LHCN-M2 (cell line): ENCODE measurements around the gene DPP6. TPM values are rescaled to one million over a fixed set of nuclear protein-coding genes. Genes with fewer than 3 reads are reported as not detected.
"Not testable (repeated sequence)": the region's sequence is repeated elsewhere in the genome, so short reads cannot be mapped to it uniquely, and the experiment has no call there.

Experiments
- DNase-seq: peaks from one replicate; pipeline ENCODE4 v3.0.0-alpha.2; 2012; ENCODE audit warnings: low read depth
- total RNA-seq: library from RNA; depleted of rRNA; stranded (reverse); fragments of >200 nt; gene quantifications from 2 replicates; pipeline ENCODE4 v1.2.3, GENCODE V29; 2014

The DPP6 gene
- total RNA-seq, 1 experiment from 2014 or later: not detected

GRCh38 chr7:154072395-154073181 lies 20.4 kb downstream of the DPP6 start:
- not testable (repeated sequence) for DNase-seq

GRCh38 chr7:154078523-154078922 lies 26.3 kb downstream of the DPP6 start:
- not testable (repeated sequence) for DNase-seq

- not testable (repeated sequence) for DNase-seq
Measured at GRCh38 chr7:154080249-154080648, 28.1 kb downstream of the DPP6 start.

GRCh38 chr7:154087037-154087725 lies 35.0 kb downstream of the DPP6 start:
- DNase-seq: not testable (repeated sequence)

- not testable (repeated sequence) for DNase-seq
Measured at GRCh38 chr7:154092093-154092492, 39.9 kb downstream of the DPP6 start.

GRCh38 chr7:154095201-154095600 lies 43.0 kb downstream of the DPP6 start:
- DNase-seq: not testable (repeated sequence)

- not testable (repeated sequence) for DNase-seq
Measured at GRCh38 chr7:154105063-154105462, 52.9 kb downstream of the DPP6 start.

- DNase-seq: not testable (repeated sequence)
Measured at GRCh38 chr7:154109615-154110014, 57.4 kb downstream of the DPP6 start.

GRCh38 chr7:154113732-154114351 lies 61.6 kb downstream of the DPP6 start:
- DNase-seq: not testable (repeated sequence)

GRCh38 chr7:154117411-154118390 lies 65.5 kb downstream of the DPP6 start:
- not testable (repeated sequence) for DNase-seq

GRCh38 chr7:154120825-154121224 lies 68.6 kb downstream of the DPP6 start:
- not testable (repeated sequence) for DNase-seq

GRCh38 chr7:154122720-154123119 lies 70.5 kb downstream of the DPP6 start:
- DNase-seq: not testable (repeated sequence)

- not testable (repeated sequence) for DNase-seq
Measured at GRCh38 chr7:154123397-154123796, 71.2 kb downstream of the DPP6 start.

- DNase-seq: not testable (repeated sequence)
Measured at GRCh38 chr7:154129142-154129541, 76.9 kb downstream of the DPP6 start.

- DNase-seq: not testable (repeated sequence)
Measured at GRCh38 chr7:154132617-154133016, 80.4 kb downstream of the DPP6 start.

GRCh38 chr7:154133703-154134277 lies 81.6 kb downstream of the DPP6 start:
- not testable (repeated sequence) for DNase-seq

- not testable (repeated sequence) for DNase-seq
Measured at GRCh38 chr7:154134698-154135097, 82.5 kb downstream of the DPP6 start.

- not testable (repeated sequence) for DNase-seq
Measured at GRCh38 chr7:154135646-154136045, 83.4 kb downstream of the DPP6 start.

GRCh38 chr7:154145922-154146706 lies 93.9 kb downstream of the DPP6 start:
- DNase-seq: not testable (repeated sequence)

- DNase-seq: not testable (repeated sequence)
Measured at GRCh38 chr7:154146707-154147038, 94.5 kb downstream of the DPP6 start.
